Activated CD4-positive, CD25-positive, alpha-beta regulatory T cell treated with anti-CD3 and anti-CD28 coated beads, Interleukin-2, amount 50 U/mL, for 24 hours (primary cell): Measurements from ENCODE around the gene NOB1.
"Not testable (repeated sequence)": the region's sequence is repeated elsewhere in the genome, so short reads cannot be mapped to it uniquely, and the experiment has no call there.

ENCODE experiments used
- ATAC-seq, 2 donors: fragments of 150-1000 bp; cut with Tn5 transposase; one replicate each; pipeline ENCODE4 v1.10.0; 2021; ENCODE audit warnings: mild to moderate bottlenecking in 1 of 2, moderate library complexity in 1 of 2

NOB1 gene

DNA sequence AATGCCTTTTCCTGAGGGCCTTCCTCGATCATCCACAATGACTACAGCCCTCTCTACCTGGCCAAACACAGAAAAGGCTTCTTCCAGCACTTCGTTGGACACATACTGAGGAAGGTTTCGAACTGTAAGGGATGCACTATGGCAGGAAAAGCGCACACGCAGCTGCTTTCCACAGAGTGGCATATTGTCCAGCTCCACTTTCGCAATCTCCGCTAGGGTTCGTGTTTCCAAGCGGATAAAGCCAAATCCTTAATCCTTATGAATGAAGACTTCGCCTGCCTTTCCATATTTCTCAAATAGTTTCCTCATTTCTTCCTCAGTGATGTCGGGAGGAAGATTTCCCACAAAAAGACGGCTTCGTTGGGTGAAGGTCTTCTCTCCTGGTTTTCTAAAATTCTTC lies 2.6 kb upstream of the NOB1 start:
- ATAC-seq = not testable (repeated sequence)

- no peak for ATAC-seq
Observed at GRCh38 chr16:69756705-69757104, 2.0 kb upstream of the NOB1 start.

- ATAC-seq = no peak
Observed at GRCh38 chr16:69754143-69754468, 620 bp downstream of the NOB1 start.

DNA sequence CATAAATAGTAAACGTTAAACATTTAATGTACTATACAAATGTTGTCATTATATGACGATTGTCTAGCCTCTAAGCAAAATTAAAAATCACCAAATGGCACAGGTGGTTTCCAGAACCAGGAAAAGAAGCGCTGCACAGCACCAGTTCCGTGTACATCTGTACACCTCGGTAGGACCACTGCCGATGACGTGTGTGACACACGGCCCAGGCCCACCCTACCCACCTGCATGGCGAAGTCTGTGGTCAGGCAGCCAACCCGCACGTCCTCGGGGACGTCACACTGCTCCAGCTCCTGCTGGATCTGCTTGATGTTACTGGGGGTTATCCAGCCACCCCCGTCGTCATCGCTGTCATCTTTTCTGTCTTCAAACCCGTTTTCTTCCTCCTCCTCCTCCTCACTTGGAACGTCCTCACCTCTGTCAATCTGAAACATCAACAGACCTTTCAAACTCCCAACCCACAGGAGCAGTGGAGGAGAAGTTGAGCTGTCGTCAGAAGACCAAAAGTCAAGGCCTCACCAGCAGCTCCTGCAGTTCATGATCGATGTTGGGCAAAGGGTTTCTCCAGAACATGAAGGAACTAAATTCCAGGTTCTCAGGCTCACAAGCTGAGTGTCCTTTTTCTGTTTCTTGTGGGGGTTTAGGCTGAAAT lies 5.9 kb downstream of the NOB1 start:
- ATAC-seq = no peak

GRCh38 chr16:69747115-69747514 lies 7.6 kb downstream of the NOB1 start:
- ATAC-seq = no peak

DNA sequence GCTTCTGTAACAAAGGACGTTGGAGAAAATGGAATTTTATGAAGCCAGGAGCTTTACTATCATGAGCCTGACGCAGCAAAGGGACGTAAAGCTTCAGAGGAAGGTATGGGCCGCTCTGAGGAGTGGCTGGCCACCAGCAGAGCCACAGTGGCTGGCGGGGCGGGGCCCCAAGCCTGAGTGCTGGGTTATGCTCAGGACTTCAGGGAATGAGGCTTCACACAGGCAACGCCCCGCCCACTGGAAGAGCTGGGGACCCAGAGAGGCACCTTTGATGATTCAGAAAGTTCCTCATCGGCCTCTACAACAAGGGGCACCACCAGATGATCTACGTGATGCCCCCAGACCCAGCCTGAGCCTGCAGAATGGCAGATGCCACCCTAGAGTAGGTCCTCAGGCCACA lies 8.8 kb downstream of the NOB1 start:
- ATAC-seq = no peak

DNA sequence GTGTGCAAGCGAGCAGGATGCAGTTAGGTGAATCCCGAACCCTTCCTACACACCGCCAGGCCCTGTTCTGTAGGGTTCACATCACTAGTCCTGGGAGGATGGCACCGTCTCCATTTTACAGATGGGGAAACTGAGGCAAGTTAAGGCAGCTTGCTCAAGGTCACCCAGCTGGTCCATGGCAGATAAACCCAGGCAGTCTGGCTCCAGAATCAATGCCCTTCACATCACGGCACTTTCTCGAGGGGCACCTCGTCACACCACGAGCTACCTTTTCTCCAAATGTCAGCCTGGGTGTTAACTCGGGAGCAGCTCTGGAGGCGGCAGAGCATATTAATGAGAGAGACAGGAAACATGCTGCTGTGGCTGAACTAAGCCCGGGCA lies 9.5 kb downstream of the NOB1 start:
- no peak for ATAC-seq

- no peak for ATAC-seq
Observed at GRCh38 chr16:69744363-69745231, 10.1 kb downstream of the NOB1 start.

DNA sequence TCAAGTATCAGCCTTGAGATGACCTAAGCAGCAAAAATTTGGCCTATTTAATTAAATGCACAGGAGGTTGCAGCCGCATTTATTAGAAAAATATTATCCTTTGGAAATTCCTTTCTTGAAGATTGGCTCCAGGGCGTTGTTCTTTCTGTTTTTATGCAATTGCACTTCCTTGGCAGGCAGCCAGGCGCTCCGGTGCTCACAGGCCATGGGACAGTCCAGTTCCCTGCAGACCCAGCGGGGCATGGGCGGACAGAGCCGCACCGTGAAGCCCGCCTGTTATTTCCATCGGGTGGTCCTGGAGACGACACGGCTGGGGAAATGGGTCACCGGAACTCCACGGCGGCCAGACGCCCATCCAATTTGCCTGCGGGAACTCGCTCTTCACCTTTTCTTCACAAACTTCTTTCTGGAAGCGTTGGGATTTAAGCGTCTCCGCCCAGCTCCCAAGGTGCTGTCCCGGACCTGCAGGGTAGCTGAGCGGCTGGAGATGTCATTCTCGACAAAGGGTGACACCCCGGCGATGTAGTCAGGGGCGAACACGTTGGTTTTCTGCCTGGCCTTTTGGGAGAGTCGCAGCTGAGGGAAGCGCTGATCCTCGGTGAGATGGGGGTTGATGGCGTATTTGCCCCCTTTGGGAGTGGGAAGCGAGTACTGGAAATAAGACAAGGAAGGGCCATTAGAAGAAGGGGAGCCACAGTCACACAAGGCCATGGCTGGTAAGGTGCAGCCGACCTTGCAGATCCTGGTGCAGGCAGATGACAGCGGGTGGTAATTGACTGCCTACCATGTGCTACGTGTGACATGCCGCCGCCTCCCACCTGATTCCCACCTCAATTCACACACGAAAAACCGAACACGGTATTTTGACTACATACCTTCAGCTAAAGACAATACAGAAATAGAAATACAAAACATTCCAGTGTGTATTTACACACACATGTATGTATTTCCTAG lies 12.5 kb downstream of the NOB1 start:
- ATAC-seq = no peak

DNA sequence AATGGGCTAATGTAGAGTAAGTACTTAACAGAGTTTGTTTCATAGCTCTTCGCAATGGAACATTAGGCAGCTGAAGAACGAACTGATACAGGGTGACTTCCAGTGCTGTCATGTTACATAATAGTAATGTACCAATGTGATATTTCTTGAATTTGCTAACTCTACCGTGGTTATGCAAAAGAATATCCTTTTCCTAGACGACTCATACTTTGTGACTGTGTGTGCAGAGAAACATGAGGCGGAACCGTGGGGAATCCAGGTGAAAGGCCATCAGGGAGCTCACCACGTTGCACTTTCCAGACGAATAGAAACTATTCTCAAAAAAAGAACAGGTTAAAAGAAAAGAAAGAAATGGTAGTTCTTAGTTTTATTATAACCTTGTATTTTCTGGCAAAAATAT lies 13.2 kb downstream of the NOB1 start:
- no peak for ATAC-seq

- no peak for ATAC-seq
Observed at GRCh38 chr16:69732101-69732500, 22.6 kb downstream of the NOB1 start.

DNA sequence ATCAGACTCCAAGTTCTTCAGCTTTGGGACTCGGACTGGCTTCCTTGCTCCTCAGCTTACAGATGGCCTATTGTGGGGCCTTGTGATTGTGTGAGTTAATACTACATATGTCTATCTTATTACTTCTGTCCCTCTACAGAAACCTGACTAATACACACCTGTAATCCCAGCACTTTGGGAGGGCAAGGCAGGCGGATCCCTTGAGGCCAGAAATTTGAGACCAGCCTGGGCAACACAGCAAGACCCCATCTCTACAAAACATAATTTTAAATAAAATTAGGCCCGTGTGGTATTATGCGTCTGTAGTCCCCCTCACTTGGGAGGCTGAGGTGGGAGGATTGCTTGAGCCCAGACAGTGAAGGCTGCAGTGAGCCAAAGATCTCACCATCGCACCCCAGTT lies 23.4 kb downstream of the NOB1 start:
- not testable (repeated sequence) for ATAC-seq

DNA sequence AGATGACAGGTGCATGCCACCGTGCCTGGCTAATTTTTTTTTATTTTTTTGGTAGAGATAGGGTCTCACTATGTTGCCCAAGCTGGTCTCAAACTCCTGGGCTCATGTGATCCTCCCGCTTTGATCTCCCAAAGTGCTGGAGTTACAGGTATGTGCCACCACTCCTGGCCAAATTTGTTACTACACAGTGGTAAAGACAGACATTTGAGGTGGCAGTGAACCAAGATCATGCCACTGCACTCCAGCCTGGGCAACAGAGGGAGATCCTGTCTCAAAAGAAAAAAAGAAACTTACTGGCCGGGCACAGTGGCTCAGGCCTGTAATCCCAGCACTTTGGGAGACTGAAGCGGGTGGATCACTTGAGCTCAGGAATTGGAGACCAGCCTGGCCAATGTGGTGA lies 25.7 kb downstream of the NOB1 start:
- not testable (repeated sequence) for ATAC-seq

DNA sequence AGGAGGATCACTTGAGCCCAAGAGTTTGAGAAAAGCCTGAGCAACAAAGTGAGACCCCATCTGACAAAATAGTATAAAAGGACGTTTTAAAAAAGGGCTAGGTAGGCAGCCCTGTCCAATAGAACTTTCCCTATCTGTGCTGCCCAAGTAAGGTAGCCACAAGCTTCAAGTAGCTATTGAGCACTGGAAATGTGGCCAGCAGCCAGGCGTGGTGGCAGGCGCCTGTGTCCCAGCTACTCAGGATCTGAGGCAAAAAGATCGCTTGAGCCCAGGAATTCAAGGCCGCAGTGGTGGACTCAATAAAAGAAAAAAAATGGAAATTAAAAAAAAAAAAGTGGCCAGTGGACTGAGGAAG lies 26.8 kb downstream of the NOB1 start:
- no peak for ATAC-seq

DNA sequence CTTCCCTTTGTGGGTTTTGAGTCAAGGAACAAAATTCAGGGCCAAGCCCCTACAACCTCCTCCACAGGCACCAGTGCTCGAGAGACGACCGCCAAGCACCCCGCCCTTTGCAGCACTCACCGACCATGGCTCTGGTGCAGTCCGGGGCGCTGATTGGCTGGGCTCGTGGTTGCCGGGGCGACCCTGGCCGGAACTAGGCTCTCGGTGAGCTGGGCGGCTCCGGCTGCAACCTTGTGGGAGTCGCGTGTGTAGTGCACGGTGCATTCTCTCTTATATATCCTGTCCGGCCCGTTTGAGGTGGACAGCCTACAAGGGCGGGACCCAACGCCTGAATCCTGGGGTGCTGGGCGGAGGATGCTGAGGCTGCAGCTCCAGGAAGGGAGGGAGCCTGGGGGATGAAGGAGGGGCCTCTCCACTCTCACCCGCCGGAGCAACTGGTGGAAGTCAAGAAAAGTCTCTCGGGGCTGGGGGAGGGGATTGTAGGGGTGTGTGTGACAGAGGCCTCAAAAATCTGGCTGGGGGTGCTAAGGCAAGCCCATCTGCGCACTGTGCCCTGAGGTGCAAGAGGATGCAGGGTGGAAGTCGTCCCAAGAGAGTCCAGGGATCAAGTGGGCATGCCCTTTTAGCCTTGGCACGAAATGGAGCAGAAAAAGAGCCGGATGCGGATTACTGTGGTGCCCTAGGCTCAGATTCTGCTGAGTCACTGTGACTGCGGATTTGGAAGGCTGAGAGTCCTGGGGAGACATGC lies 28.2 kb downstream of the NOB1 start, which contains the start of gene NQO1:
NQO1 (minus strand) TSS at position 248 of the 748 bp plus-strand sequence; CDS start at position 127, 121 bp downstream.
- peak; percentile 99 for ATAC-seq

DNA sequence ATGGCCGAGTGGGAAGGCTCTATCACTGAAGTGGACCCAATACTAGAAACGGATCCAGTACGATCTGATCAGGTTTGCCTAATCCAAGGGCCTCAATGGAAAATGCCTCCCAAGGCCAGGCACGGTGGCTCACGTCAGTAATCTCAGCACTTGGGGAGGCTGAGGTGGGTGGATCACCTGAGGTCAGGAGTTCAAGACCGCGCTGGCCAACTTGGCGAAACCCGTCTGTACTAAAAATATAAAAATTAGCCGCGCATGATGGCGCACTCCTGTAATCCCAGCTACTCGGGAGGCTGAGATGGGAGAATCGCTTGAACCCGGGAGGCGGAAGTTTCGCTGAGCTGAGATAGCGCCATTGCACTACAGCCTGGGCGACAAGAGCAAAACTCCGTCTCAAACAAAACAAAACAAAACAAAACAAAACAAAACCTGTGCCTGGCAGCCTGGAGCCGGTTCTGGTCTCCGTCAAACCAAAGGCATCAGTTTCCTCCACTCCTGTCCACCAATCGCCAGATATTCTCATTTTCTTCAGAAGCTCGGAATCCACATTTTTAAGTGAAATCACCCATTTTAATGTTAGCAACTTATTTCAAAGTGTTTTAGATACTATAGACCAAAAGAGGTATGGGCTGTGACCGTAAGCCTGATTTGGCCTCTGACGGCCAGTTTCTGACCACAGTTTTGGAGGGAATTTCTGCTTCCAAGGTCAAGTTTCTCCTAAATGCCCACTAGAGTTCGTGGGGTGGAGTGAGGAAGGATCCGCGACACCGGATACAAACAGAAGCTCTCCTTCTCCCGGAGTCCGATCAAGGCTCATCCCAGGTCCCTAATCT lies 29.0 kb downstream of the NOB1 start:
- no peak for ATAC-seq

- ATAC-seq = no peak
Observed at GRCh38 chr16:69724981-69725479, 29.7 kb downstream of the NOB1 start.

GRCh38 chr16:69724414-69724873 lies 30.3 kb downstream of the NOB1 start:
- ATAC-seq = no peak

DNA sequence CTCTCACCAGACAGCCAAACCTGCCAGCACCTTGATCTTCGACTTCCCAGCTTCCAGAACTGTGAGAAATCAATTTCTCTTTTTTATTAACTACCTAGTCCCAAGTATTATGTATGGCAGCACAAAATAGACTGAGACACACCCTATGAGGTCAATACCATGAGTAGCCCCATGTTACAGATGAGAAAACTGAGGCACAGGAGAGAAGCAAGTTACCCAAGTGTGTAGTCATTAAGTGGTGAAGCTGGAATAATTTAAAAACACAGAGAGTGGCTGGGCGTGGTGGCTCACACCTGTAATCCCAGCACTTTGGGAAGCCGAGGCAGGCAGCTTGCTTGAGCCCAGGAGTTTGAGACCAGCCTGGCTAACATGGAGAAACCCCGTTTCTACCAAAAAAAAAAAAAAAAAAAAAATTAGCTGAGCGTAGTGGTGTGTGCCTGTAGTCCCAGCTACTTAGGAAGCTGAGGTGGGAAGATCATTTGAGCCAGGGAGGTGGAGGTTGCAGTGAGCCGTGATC lies 33.2 kb downstream of the NOB1 start:
- ATAC-seq = no peak

DNA sequence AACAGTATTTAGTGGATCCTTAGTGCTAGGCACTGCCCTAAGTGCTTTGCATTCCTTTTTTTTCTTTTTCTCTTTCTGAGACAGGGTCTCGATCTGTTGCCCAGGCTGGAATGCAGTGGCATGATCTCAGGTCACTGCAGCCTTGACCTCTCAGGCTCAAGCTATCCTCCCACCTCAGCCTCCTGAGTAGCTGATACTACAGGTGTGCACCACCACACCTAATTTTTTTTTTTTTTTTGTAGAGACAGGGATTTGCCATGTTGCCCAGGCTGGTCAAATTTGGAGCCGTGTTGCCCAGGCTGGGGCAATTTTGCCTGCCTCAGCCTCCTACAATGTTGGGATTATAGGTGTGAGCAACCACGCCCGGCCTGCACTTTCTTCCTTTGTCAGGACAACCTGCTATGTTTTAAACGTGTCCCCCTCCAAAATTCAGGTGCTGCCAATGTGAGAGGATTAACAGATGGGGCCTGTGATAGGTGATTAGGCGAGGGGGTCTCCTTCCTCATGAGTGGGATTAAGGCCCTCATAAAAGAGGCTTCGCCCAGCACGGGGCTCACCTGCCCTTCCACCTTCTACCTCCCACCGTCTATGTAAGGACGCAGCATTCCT lies 33.8 kb downstream of the NOB1 start:
- no peak for ATAC-seq
